Osteocyte (in vitro differentiated cells): ENCODE results near the gene LRRC8D. TPM values are rescaled to one million over a fixed set of nuclear protein-coding genes. Genes with fewer than 3 reads are reported as not detected.

ENCODE experiments used
- DNase-seq: peaks from one replicate; pipeline ENCODE4 v3.0.0; 2021; ENCODE audit warnings: mixed read lengths; ENCODE audit not compliant: unreplicated experiment; ENCODE audit errors: extremely low spot score
- H3K27ac Mint-ChIP-seq: one replicate; pipeline ENCODE4 v1.8.0; 2021; ENCODE audit warnings: mild to moderate bottlenecking, mixed read lengths; ENCODE audit not compliant: unreplicated experiment
- H3K27me3 Mint-ChIP-seq: one replicate; pipeline ENCODE4 v1.8.0; 2021; ENCODE audit warnings: mixed read lengths; ENCODE audit not compliant: unreplicated experiment
- H3K36me3 Mint-ChIP-seq: one replicate; pipeline ENCODE4 v1.8.0; 2021; ENCODE audit warnings: mixed read lengths; ENCODE audit not compliant: unreplicated experiment
- H3K4me1 Mint-ChIP-seq: one replicate; pipeline ENCODE4 v1.8.0; 2021; ENCODE audit warnings: mixed read lengths; ENCODE audit not compliant: unreplicated experiment
- H3K4me3 Mint-ChIP-seq: one replicate; pipeline ENCODE4 v1.8.0; 2021; ENCODE audit warnings: mild to moderate bottlenecking, moderate library complexity, mixed read lengths; ENCODE audit not compliant: unreplicated experiment
- H3K9me3 Mint-ChIP-seq: one replicate; pipeline ENCODE4 v1.8.0; 2021; ENCODE audit warnings: mixed read lengths; ENCODE audit not compliant: unreplicated experiment
- total RNA-seq: library from RNA; stranded (reverse); gene quantifications from 2 replicates; pipeline ENCODE4 v1.2.1, GENCODE V29; 2021
- TF ChIP-seq, protein P1 (sequence below): fragments of 200-600 bp; sonication (generic); IDR thresholded peaks from 2 replicates; pipeline ENCODE4 v1.5.0; 2021; ENCODE audit warnings: antibody characterized with exemption, mild to moderate bottlenecking, moderate library complexity

Gene LRRC8D
- total RNA-seq, 1 donor from 2014 or later = 20.4 TPM

DNA sequence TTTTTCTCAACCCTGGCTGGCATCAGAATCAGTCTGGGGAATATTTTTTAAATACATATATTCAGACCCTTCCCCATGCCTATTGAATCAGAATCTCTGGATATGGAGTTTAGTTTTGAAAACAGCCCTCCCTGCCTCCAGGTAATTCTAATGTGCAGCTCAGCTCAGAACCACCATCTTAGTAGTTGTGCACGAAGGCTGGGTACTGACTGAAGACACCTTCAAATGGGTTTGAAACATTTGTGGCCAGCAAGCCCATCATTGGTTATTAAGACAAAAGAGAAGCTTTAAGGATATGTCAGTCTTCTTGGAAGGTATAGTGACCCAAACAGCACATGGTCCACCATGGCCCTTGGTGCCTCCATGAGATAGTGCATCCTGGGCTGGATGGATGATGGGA, 7.1 kb downstream of the LRRC8D start:
- TF ChIP-seq, protein P1, sequence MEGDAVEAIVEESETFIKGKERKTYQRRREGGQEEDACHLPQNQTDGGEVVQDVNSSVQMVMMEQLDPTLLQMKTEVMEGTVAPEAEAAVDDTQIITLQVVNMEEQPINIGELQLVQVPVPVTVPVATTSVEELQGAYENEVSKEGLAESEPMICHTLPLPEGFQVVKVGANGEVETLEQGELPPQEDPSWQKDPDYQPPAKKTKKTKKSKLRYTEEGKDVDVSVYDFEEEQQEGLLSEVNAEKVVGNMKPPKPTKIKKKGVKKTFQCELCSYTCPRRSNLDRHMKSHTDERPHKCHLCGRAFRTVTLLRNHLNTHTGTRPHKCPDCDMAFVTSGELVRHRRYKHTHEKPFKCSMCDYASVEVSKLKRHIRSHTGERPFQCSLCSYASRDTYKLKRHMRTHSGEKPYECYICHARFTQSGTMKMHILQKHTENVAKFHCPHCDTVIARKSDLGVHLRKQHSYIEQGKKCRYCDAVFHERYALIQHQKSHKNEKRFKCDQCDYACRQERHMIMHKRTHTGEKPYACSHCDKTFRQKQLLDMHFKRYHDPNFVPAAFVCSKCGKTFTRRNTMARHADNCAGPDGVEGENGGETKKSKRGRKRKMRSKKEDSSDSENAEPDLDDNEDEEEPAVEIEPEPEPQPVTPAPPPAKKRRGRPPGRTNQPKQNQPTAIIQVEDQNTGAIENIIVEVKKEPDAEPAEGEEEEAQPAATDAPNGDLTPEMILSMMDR = no peak
- Mint-ChIP-seq H3K27me3 (no peaks in the 10 kb centered on the region), H3K36me3 (peaks cover 6% of the 10 kb centered on the region), H3K27ac (no peak overlapping the region), H3K9me3 (no peaks in the 10 kb centered on the region), H3K4me1 (peaks cover 24% of the 10 kb centered on the region), H3K4me3 (no peak overlapping the region)
- no peak for DNase-seq

DNA sequence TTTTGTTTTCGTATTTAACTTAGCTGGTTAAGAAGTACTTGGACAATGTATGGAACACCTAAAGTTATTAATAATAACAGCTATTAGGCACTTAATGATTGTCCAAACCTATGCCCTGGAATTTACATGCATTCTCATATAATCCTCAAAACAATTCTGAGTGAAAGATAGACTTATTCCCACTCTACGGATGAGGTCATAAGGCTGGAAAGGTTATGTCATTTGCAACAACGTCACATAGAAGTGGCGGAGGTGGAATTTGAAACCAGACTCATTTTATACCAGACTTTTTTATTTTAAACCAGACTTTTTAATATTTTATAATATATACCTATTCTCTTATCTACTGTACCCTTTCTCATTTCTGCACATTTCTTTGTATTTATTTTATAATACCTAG, 8.4 kb downstream of the LRRC8D start:
- Mint-ChIP-seq H3K4me3 (no peak overlapping the region), H3K36me3 (peaks cover 6% of the 10 kb centered on the region), H3K27me3 (no peaks in the 10 kb centered on the region), H3K27ac (no peak overlapping the region), H3K9me3 (no peaks in the 10 kb centered on the region), H3K4me1 (peaks cover 17% of the 10 kb centered on the region)
- DNase-seq = no peak
- TF ChIP-seq, protein P1 = no peak

DNA sequence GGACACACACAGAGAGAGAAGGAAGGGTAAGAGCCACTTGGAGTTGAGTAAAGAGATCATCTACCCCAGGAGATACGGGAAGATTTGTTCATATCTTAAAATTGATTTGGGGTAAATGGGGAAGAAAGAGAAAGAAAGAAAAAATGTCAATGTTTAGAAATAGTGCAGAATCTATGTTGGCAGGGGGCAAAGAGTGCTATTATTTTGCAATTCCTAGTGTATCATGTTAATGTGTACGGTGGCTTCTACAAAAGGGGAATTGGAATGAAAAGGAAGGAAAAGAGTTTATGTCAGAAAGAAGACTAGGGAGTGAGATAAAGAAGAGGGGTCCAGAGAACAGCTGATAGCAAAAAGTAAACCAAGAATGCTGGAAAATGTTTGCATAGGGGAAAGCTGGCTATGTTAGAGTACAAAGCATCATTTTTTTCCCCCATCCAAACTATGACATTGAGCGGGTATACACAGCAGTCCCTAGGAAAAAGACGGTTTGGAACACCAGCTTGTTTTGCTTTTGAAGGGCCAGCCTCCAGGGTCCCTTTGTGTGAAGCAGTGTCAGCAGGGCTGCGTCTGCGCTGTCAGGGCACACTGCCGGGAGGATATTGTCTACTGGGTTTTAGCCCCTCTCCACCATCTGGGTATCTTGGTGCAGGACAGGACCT, 10.8 kb downstream of the LRRC8D start:
- DNase-seq = no peak
- Mint-ChIP-seq H3K4me3 (no peak overlapping the region), H3K36me3 (no peaks in the 10 kb centered on the region), H3K27ac (no peak overlapping the region), H3K9me3 (no peaks in the 10 kb centered on the region), H3K4me1 (peaks cover 17% of the 10 kb centered on the region), H3K27me3 (no peaks in the 10 kb centered on the region)
- TF ChIP-seq, protein P1 = no peak

GRCh38 chr1:89832496-89833127, 11.8 kb downstream of the LRRC8D start:
- peaks cover 20% of the 10 kb centered on the region for H3K4me1 Mint-ChIP-seq
- TF ChIP-seq, protein P1 = no peak
- no peak for DNase-seq
- no peaks in the 10 kb centered on the region for H3K27me3 Mint-ChIP-seq
- H3K4me3 Mint-ChIP-seq = no peak overlapping the region
- H3K27ac Mint-ChIP-seq = no peak overlapping the region
- no peaks in the 10 kb centered on the region for H3K9me3 Mint-ChIP-seq
- H3K36me3 Mint-ChIP-seq = no peaks in the 10 kb centered on the region

- Mint-ChIP-seq H3K27ac (no peak overlapping the region), H3K4me1 (peaks cover 20% of the 10 kb centered on the region), H3K9me3 (no peaks in the 10 kb centered on the region), H3K36me3 (no peaks in the 10 kb centered on the region), H3K27me3 (no peaks in the 10 kb centered on the region), H3K4me3 (no peak overlapping the region)
- no peak for DNase-seq
- TF ChIP-seq, protein P1 = no peak
Measured at GRCh38 chr1:89833183-89834082, 12.6 kb downstream of the LRRC8D start.
